Peyer's patch (tissue), 4 donors: Measurements from ENCODE around the gene KMT2A. TPM values are rescaled to one million over a fixed set of nuclear protein-coding genes. Genes with fewer than 3 reads are reported as not detected.
"Not testable (repeated sequence)": the region's sequence is repeated elsewhere in the genome, so short reads cannot be mapped to it uniquely, and the experiment has no call there.

Source experiments
- DNase-seq, 3 donors: peaks; one replicate each; pipeline ENCODE4 v3.0.0-alpha.2; 2017 to 2019
- H3K27ac ChIP-seq, 4 donors: fragments of 200-600 bp; sonication (generic); one replicate each; pipeline ENCODE4 v1.5.1; 2016 to 2019
- H3K27me3 ChIP-seq, 2 donors: fragments of 200-600 bp; sonication (generic); one replicate each; pipeline ENCODE4 v1.5.1; 2019
- H3K36me3 ChIP-seq, 3 donors: fragments of 200-600 bp; sonication (generic); one replicate each; pipeline ENCODE4 v1.5.1; 2016 to 2019
- H3K4me1 ChIP-seq, 4 donors: fragments of 200-600 bp; sonication (generic); one replicate each; pipeline ENCODE4 v1.5.1; 2016 to 2019
- H3K4me3 ChIP-seq, 4 donors: fragments of 200-600 bp; sonication (generic); 1 replicate in 3 of 4; 2 replicates in 1 of 4; pipeline ENCODE4 v1.5.1; 2016 to 2019; ENCODE audit warnings: mild to moderate bottlenecking in 1 of 4
- H3K9me3 ChIP-seq, 4 donors: fragments of 200-600 bp; sonication (generic); one replicate each; pipeline ENCODE4 v1.5.1; 2016 to 2019; ENCODE audit warnings: mild to moderate bottlenecking in 1 of 4
- POLR2A ChIP-seq, 2 donors: fragments of 450-650 bp; IDR thresholded peaks; one replicate each; pipeline ENCODE4 v1.5.1; 2017; ENCODE audit warnings: antibody characterized with exemption in 2 of 2, mild to moderate bottlenecking in 2 of 2, moderate library complexity in 2 of 2
- total RNA-seq, 4 donors: library from RNA; depleted of rRNA; stranded (reverse); fragments of >200 nt; gene quantifications; one replicate each; pipeline ENCODE4 v1.1.0, GENCODE V29; 2016
- TF ChIP-seq, protein P1 (sequence below), 6 experiments: fragments of 450-650 bp in 4 of 6; fragments of 200-600 bp in 2 of 6; sonication (generic) in 1 of 6; IDR thresholded peaks; one replicate each; pipeline ENCODE4 v1.5.1; 2017 to 2019; ENCODE audit warnings: antibody characterized with exemption in 6 of 6, mild to moderate bottlenecking in 3 of 6, moderate library complexity in 1 of 6

KMT2A gene
- total RNA-seq, 4 donors from 2014 or later, result 46.6 to 110 (median 74.3) TPM

- no peaks in the 10 kb centered on the region for H3K9me3 ChIP-seq
- no peaks in the 10 kb centered on the region for H3K27me3 ChIP-seq
- H3K36me3 ChIP-seq, result peaks cover 0 to 28% (median 0%) of the 10 kb centered on the region in 3 donors
- H3K4me1 ChIP-seq, result peaks cover 2 to 19% (median 11%) of the 10 kb centered on the region in 4 donors
- H3K4me3 ChIP-seq, result peak overlapping the region; percentile 75 to 79 (median 77)
- H3K27ac ChIP-seq, result peak overlapping the region; percentile 82 to 89 (median 86)
- no peak for DNase-seq
- TF ChIP-seq, protein P1, sequence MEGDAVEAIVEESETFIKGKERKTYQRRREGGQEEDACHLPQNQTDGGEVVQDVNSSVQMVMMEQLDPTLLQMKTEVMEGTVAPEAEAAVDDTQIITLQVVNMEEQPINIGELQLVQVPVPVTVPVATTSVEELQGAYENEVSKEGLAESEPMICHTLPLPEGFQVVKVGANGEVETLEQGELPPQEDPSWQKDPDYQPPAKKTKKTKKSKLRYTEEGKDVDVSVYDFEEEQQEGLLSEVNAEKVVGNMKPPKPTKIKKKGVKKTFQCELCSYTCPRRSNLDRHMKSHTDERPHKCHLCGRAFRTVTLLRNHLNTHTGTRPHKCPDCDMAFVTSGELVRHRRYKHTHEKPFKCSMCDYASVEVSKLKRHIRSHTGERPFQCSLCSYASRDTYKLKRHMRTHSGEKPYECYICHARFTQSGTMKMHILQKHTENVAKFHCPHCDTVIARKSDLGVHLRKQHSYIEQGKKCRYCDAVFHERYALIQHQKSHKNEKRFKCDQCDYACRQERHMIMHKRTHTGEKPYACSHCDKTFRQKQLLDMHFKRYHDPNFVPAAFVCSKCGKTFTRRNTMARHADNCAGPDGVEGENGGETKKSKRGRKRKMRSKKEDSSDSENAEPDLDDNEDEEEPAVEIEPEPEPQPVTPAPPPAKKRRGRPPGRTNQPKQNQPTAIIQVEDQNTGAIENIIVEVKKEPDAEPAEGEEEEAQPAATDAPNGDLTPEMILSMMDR (IDR thresholded peaks at IDR 0.05), result no peak
- peak in 1 of 2 donors; percentile 15 for TF ChIP-seq POLR2A (IDR thresholded peaks at IDR 0.05)
Observed at GRCh38 chr11:118401880-118402590, 34.3 kb upstream of the KMT2A start.

DNA sequence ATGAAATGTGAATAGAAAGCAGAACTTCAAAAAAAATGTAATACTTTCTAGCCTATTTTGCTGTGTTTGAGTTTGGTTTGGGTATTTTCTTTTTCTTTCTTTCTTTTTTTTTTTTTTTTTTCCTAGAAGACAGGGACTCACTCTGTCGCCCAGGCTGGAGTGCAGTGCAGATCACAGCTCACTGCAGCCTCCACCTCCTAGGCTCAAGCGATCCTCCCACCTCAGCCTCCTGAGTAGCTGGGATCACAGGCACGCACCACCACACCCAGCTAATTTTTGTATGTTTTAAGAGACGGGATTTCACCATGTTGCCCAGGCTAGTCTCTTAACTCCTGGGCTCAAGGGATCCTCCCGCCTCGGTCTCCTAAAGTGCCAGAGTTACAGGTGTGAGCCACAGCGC, 33.7 kb upstream of the KMT2A start:
- peak overlapping the region; percentile 75 to 79 (median 77) for H3K4me3 ChIP-seq
- not testable (repeated sequence) for H3K27ac ChIP-seq, H3K27me3 ChIP-seq, H3K9me3 ChIP-seq, DNase-seq
- H3K36me3 ChIP-seq, result peaks cover 0 to 28% (median 0%) of the 10 kb centered on the region in 3 donors
- peaks cover 2 to 19% (median 11%) of the 10 kb centered on the region in 4 donors for H3K4me1 ChIP-seq

- no peak for DNase-seq
- H3K9me3 ChIP-seq, result no peaks in the 10 kb centered on the region
- H3K4me1 ChIP-seq, result peaks cover 2 to 15% (median 11%) of the 10 kb centered on the region in 4 donors
- H3K4me3 ChIP-seq, result no peak overlapping the region
- peaks cover 0 to 53% (median 0%) of the 10 kb centered on the region in 3 donors for H3K36me3 ChIP-seq
- H3K27ac ChIP-seq, result no peak overlapping the region
- no peaks in the 10 kb centered on the region for H3K27me3 ChIP-seq
- TF ChIP-seq POLR2A (IDR thresholded peaks at IDR 0.05), result no peak
- TF ChIP-seq, protein P1 (IDR thresholded peaks at IDR 0.05), result no peak
Observed at GRCh38 chr11:118406599-118407166, 29.6 kb upstream of the KMT2A start.

DNA sequence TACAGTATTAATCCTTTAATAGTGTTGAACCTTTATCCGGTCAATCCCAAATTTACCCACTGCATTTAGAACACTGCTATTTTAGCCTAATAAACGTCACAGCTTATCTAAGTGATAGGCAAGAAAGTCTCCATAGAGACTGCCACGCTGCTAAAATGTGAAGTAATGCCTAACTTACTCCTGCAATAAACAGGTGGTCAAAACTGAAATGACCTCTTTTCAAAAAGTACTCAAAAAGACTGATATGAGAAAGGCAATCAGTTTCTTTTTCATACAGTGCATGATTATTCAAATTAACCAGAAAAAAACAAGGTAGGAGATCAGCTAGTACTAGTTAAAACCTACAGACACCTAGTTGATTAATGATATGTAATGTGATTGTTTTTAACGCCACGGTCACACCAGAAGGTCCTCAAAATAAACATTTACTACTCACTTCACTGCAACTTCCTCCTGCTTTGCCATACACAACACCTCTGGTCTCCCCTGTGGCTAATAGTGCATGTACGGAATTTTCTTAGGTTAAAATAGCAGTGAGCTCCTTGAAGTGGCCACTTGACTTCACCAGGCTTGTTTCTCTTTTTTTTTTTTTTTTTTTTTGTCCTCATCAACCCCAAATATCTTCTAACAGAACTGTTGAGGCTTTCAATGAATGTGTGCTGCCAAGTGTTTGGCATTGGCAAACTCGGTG, 26.1 kb upstream of the KMT2A start:
- Histone ChIP-seq H3K27ac (peak overlapping the region in 1 of 4 donors; percentile 12), H3K4me1 (no peaks in the 10 kb centered on the region), H3K27me3 (no peaks in the 10 kb centered on the region), H3K9me3 (no peaks in the 10 kb centered on the region), H3K4me3 (no peak overlapping the region), H3K36me3 (peaks cover 0 to 60% (median 0%) of the 10 kb centered on the region in 3 donors)
- DNase-seq, result no peak
- no peak for TF ChIP-seq POLR2A (IDR thresholded peaks at IDR 0.05)

GRCh38 chr11:118411530-118411929, 24.8 kb upstream of the KMT2A start:
- no peaks in the 10 kb centered on the region for H3K9me3 ChIP-seq
- H3K27me3 ChIP-seq, result no peaks in the 10 kb centered on the region
- no peak overlapping the region for H3K4me3 ChIP-seq
- no peak for DNase-seq
- TF ChIP-seq, protein P1 (IDR thresholded peaks at IDR 0.05), result no peak
- TF ChIP-seq POLR2A (IDR thresholded peaks at IDR 0.05), result no peak
- H3K36me3 ChIP-seq, result peaks cover 0 to 46% (median 0%) of the 10 kb centered on the region in 3 donors
- H3K4me1 ChIP-seq, result no peaks in the 10 kb centered on the region
- no peak overlapping the region for H3K27ac ChIP-seq

DNA sequence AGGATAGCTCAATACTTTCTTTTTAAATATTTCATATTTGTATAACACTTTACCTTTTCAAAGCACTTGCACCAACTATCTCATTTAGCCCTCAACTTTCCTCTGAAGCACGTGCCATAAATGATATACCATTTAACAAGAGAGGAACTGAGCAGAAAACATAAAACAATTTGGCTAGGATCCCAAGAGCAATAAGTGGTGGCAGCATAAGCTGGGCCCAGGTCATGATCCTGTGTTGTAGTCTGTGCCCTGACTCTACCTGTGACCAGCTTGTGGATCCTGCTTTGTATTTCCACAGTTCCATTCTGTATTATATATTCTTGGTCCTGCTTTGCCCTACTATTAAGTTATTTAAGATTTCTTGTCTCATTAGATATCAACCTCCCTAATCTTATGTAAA, 23.4 kb upstream of the KMT2A start:
- no peak for DNase-seq
- Histone ChIP-seq H3K27ac (no peak overlapping the region), H3K36me3 (peaks cover 0 to 32% (median 0%) of the 10 kb centered on the region in 3 donors), H3K27me3 (no peaks in the 10 kb centered on the region), H3K4me1 (no peaks in the 10 kb centered on the region), H3K4me3 (no peak overlapping the region), H3K9me3 (no peaks in the 10 kb centered on the region)
- TF ChIP-seq, protein P1 (IDR thresholded peaks at IDR 0.05), result no peak
- no peak for TF ChIP-seq POLR2A (IDR thresholded peaks at IDR 0.05)
